Neural crest cell (in vitro differentiated cells): Measurements from ENCODE around the gene NAV2. TPM values are rescaled to one million over a fixed set of nuclear protein-coding genes. Genes with fewer than 3 reads are reported as not detected.
A peak's percentile ranks its signal among the peaks of the same experiment; 100 is the strongest.

Experiments used
- DNase-seq: peaks from one replicate; pipeline ENCODE4 v3.0.0; 2021; ENCODE audit warnings: low read depth, mixed read lengths, low spot score
- H3K27ac Mint-ChIP-seq: one replicate; pipeline ENCODE4 v1.8.0; 2021; ENCODE audit warnings: mild to moderate bottlenecking, mixed read lengths; ENCODE audit not compliant: unreplicated experiment
- H3K27me3 Mint-ChIP-seq: 2 replicates; pipeline ENCODE4 v1.8.0; 2021; ENCODE audit warnings: low read depth, mild to moderate bottlenecking, mixed read lengths
- H3K36me3 Mint-ChIP-seq: 2 replicates; pipeline ENCODE4 v1.8.0; 2021; ENCODE audit warnings: low read depth, mild to moderate bottlenecking, mixed read lengths
- H3K4me1 Mint-ChIP-seq: 2 replicates; pipeline ENCODE4 v1.8.0; 2021; ENCODE audit warnings: mixed read lengths
- H3K4me3 Mint-ChIP-seq: one replicate; pipeline ENCODE4 v1.8.0; 2021; ENCODE audit warnings: mild to moderate bottlenecking, mixed read lengths
- H3K9me3 Mint-ChIP-seq: 2 replicates; pipeline ENCODE4 v1.8.0; 2021; ENCODE audit warnings: mixed read lengths
- CTCF ChIP-seq: fragments of 200-600 bp; sonication (generic); conservative IDR thresholded peaks from 2 replicates; pipeline ENCODE4 v1.5.0; 2021; ENCODE audit warnings: antibody characterized with exemption, mild to moderate bottlenecking
- total RNA-seq: library from RNA; stranded (reverse); gene quantifications from 2 replicates; pipeline ENCODE4 v1.2.1, GENCODE V29; 2021

Gene NAV2
- total RNA-seq, 1 donor from 2014 or later, result 14.1 TPM

- Mint-ChIP-seq H3K27me3 (no peaks in the 10 kb centered on the region), H3K36me3 (peaks cover 2% of the 10 kb centered on the region), H3K27ac (no peak overlapping the region), H3K4me3 (no peak overlapping the region), H3K4me1 (peaks cover 38% of the 10 kb centered on the region), H3K9me3 (no peaks in the 10 kb centered on the region)
- DNase-seq, result no peak
- TF ChIP-seq CTCF, result no peak
Measured at GRCh38 chr11:19869946-19870589, 157.4 kb downstream of the NAV2 start.

DNA sequence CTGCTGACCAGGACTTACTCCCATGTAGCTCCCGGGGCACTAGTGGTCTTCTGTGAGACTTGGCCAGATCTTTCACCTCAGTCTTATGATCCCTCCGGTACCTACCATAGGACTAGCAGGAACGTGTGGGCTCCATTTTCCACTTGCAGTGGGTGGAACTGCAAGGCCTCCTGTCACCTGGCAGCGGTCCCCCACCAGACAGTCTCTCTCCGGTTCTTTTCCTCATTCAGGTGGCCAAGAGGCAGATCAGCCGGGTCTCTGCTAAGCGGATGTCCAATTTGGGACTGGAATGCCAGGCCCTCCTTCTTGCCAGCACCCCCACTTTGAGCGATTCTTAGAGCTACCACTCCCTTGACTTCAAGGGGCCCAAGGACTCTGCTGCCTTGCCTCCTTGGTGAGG, 158.9 kb downstream of the NAV2 start:
- no peak for DNase-seq
- Mint-ChIP-seq H3K27ac (peak overlapping the region; percentile 84), H3K36me3 (no peaks in the 10 kb centered on the region), H3K9me3 (no peaks in the 10 kb centered on the region), H3K27me3 (no peaks in the 10 kb centered on the region), H3K4me3 (no peak overlapping the region), H3K4me1 (peaks cover 29% of the 10 kb centered on the region)
- no peak for TF ChIP-seq CTCF

DNA sequence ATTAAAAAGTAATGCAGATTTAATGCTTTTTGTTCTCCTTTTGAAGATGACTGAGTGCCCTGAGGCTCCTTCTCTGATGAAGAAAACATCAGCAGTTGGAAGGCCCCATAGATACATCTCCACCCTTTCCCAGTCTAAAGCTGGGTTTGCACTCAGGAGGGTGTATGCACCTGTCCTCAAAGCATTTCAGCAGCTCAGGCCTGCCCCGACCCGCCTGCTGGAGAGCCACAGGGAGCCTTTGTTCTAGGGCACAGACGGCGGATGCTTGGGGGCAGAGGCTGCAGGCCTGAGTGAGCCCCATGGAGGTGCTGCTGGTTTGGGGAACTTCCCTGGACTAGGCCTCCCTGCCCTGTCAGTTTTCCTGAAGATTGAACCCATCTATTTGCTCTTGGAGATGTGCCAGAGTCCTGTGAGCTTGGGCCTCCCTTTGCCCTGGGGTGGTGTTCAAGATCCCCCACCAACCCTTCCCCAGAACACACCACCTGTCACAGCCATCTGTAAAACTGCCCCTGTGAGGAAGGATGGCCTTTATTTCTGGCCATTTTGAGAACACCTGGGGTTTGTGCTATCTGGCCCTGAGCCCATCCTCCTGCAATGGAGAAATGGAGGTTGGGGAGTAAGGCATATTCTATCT, 160.0 kb downstream of the NAV2 start:
- Mint-ChIP-seq H3K4me1 (peaks cover 29% of the 10 kb centered on the region), H3K9me3 (no peaks in the 10 kb centered on the region), H3K27ac (no peak overlapping the region), H3K27me3 (no peaks in the 10 kb centered on the region), H3K4me3 (no peak overlapping the region), H3K36me3 (no peaks in the 10 kb centered on the region)
- no peak for TF ChIP-seq CTCF
- no peak for DNase-seq

- TF ChIP-seq CTCF, result no peak
- Mint-ChIP-seq H3K27me3 (no peaks in the 10 kb centered on the region), H3K9me3 (no peaks in the 10 kb centered on the region), H3K4me1 (peaks cover 31% of the 10 kb centered on the region), H3K27ac (no peak overlapping the region), H3K4me3 (no peak overlapping the region), H3K36me3 (no peaks in the 10 kb centered on the region)
- no peak for DNase-seq
Measured at GRCh38 chr11:19873730-19874129, 161.1 kb downstream of the NAV2 start.

DNA sequence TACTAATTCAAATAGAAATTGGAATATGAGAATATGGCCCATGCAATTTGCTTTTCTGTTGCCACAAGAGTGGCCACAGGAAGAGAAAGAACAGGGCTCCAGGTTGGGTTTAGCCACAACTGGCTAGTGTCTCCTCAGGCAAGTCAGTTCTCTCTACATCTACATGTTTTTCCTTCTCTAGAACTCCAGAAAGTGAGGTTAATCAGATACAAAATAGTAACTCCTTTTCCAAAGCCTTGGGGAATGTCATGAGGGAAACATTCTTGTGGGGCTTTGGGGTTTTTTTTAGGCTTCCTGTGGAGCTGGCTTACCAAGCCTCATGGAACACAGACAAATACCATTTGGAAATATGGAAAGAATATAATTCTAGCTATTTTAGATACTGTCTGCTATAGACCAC, 161.6 kb downstream of the NAV2 start:
- H3K4me1 Mint-ChIP-seq, result peaks cover 36% of the 10 kb centered on the region
- TF ChIP-seq CTCF, result no peak
- no peak overlapping the region for H3K4me3 Mint-ChIP-seq
- DNase-seq, result no peak
- H3K36me3 Mint-ChIP-seq, result no peaks in the 10 kb centered on the region
- no peaks in the 10 kb centered on the region for H3K27me3 Mint-ChIP-seq
- H3K27ac Mint-ChIP-seq, result no peak overlapping the region
- no peaks in the 10 kb centered on the region for H3K9me3 Mint-ChIP-seq
